GM12872 (cell line): ENCODE results near the gene SNX11.

Source experiments
- CTCF ChIP-seq: IDR thresholded peaks from 3 replicates; pipeline ENCODE4 v1.5.1; 2011; ENCODE audit warnings: low read depth, mild to moderate bottlenecking, low read length, moderate library complexity; ENCODE audit not compliant: insufficient read depth

Gene SNX11

GRCh38 chr17:48102798-48103715 lies 4.5 kb upstream of the SNX11 start:
- no peak for TF ChIP-seq CTCF

GRCh38 chr17:48104440-48104839 lies 3.1 kb upstream of the SNX11 start:
- no peak for TF ChIP-seq CTCF

- TF ChIP-seq CTCF, result no peak
Observed at GRCh38 chr17:48106802-48107136, 797 bp upstream of the SNX11 start.

- no peak for TF ChIP-seq CTCF
Observed at GRCh38 chr17:48110761-48111160, 3.2 kb downstream of the SNX11 start.

GRCh38 chr17:48111937-48112241 lies 4.3 kb downstream of the SNX11 start:
- TF ChIP-seq CTCF, result no peak

- no peak for TF ChIP-seq CTCF
Observed at GRCh38 chr17:48113201-48113676, 5.7 kb downstream of the SNX11 start.

GRCh38 chr17:48121923-48122664 lies 14.5 kb downstream of the SNX11 start:
- TF ChIP-seq CTCF, result no peak
